K562 (cell line): ENCODE measurements around the gene TRIM38. TPM values are rescaled to one million over a fixed set of nuclear protein-coding genes. Genes with fewer than 3 reads are reported as not detected.

Experiments used
- BRF1 ChIP-seq: IDR thresholded peaks from 3 replicates; pipeline ENCODE4 v1.6.1; 2011; ENCODE audit warnings: borderline replicate concordance, mild to moderate bottlenecking; ENCODE audit not compliant: insufficient read length; ENCODE audit errors: extremely low read depth
- CREB1 ChIP-seq, 2 experiments: sonication (generic) in 1 of 2; formaldehyde crosslinking in 1 of 2; IDR thresholded peaks; 2 replicates each; pipeline versions ENCODE4 v1.6.1 to v1.8.0; 2012 to 2022; ENCODE audit warnings: inconsistent platforms in 1 of 2, mild to moderate bottlenecking in 1 of 2, missing genetic modification reagents in 1 of 2, moderate library complexity in 1 of 2
- DIDO1 ChIP-seq: fragments of 450-650 bp; IDR thresholded peaks from 2 replicates; pipeline ENCODE4 v1.6.1; 2016; ENCODE audit warnings: low read depth, missing biosample characterization, missing genetic modification characterization
- HEY1 ChIP-seq: fragments of 250-450 bp; sonication (Bioruptor Pico); IDR thresholded peaks from 2 replicates; pipeline ENCODE4 v1.5.0; 2020; ENCODE audit warnings: mild to moderate bottlenecking, moderate library complexity, borderline replicate concordance
- ID3 ChIP-seq, 2 experiments: fragments of 250-450 bp in 1 of 2; fragments of 450-650 bp in 1 of 2; sonication (Bioruptor Pico) in 1 of 2; IDR thresholded peaks; 2 replicates each; pipeline versions ENCODE4 v1.6.1 to v1.8.0; 2016 to 2021; ENCODE audit warnings: mild to moderate bottlenecking in 2 of 2, moderate library complexity in 2 of 2, missing compliant biosample characterization in 1 of 2, missing genetic modification characterization in 1 of 2
- IRF9 ChIP-seq: fragments of 450-650 bp; IDR thresholded peaks from 2 replicates; pipeline ENCODE4 v1.6.1; 2016; ENCODE audit warnings: missing biosample characterization, missing genetic modification characterization
- KLF1 ChIP-seq: fragments of 450-650 bp; IDR thresholded peaks from 2 replicates; pipeline ENCODE4 v1.6.1; 2016; ENCODE audit warnings: missing genetic modification characterization, missing compliant biosample characterization
- KLF10 ChIP-seq: fragments of 250-450 bp; sonication (Bioruptor Pico); IDR thresholded peaks from 2 replicates; pipeline ENCODE4 v1.6.1; 2021; ENCODE audit warnings: matching md5 sums
- MEF2D ChIP-seq: conservative IDR thresholded peaks from 2 replicates; pipeline ENCODE4 v1.6.1; 2016; ENCODE audit warnings: low read depth, missing genetic modification characterization, missing compliant biosample characterization
- MYBL2 ChIP-seq, 2 experiments: fragments of 450-650 bp in 1 of 2; sonication (generic) in 1 of 2; formaldehyde crosslinking in 1 of 2; IDR thresholded peaks; 2 replicates each; pipeline versions ENCODE4 v1.6.1 to v1.8.1; 2017 to 2022; ENCODE audit warnings: borderline replicate concordance in 1 of 2, inconsistent platforms in 1 of 2, low read depth in 1 of 2, mild to moderate bottlenecking in 1 of 2, missing genetic modification reagents in 1 of 2, moderate library complexity in 1 of 2
- POLR2AphosphoS2 ChIP-seq: IDR thresholded peaks from 2 replicates; pipeline ENCODE4 v1.6.1; 2012; ENCODE audit warnings: low read length, improper control_type of control experiment
- PPARD ChIP-seq: fragments of 250-450 bp; sonication (Bioruptor Pico); IDR thresholded peaks from 2 replicates; pipeline ENCODE4 v1.8.0; 2022; ENCODE audit warnings: inconsistent platforms, mild to moderate bottlenecking, moderate library complexity
- PTTG1 ChIP-seq: fragments of 450-650 bp; IDR thresholded peaks from 2 replicates; pipeline ENCODE4 v1.6.1; 2016; ENCODE audit warnings: low read depth, mild to moderate bottlenecking, missing genetic modification characterization, missing compliant biosample characterization
- RFX1 ChIP-seq: fragments of 450-650 bp; IDR thresholded peaks from 2 replicates; pipeline ENCODE4 v1.6.1; 2016; ENCODE audit warnings: mild to moderate bottlenecking, moderate library complexity
- SMARCC2 ChIP-seq: fragments of 450-650 bp; IDR thresholded peaks from 2 replicates; pipeline ENCODE4 v1.6.1; 2017; ENCODE audit warnings: antibody characterized with exemption, moderate library complexity, mild to moderate bottlenecking, low read depth
- SRF ChIP-seq, 2 experiments: fragments of 250-450, 450-650 bp in 1 of 2; sonication (Bioruptor Pico) in 1 of 2; sonication (generic) in 1 of 2; formaldehyde crosslinking; IDR thresholded peaks; 2 replicates each; pipeline versions ENCODE4 v1.5.0 to v1.5.1; 2020 to 2022; ENCODE audit warnings: mild to moderate bottlenecking in 1 of 2, missing genetic modification reagents in 1 of 2
- ZBTB12 ChIP-seq: fragments of 250-450 bp; sonication (Bioruptor Pico); IDR thresholded peaks from 2 replicates; pipeline ENCODE4 v1.4.0; 2020
- ZNF232 ChIP-seq: sonication (generic); formaldehyde crosslinking; IDR thresholded peaks from 2 replicates; pipeline ENCODE4 v1.8.0; 2022; ENCODE audit warnings: mild to moderate bottlenecking, missing genetic modification reagents
- ZSCAN29 ChIP-seq: fragments of 450-650 bp; IDR thresholded peaks from 2 replicates; pipeline ENCODE4 v1.6.1; 2017
- ZSCAN32 ChIP-seq: fragments of 450-650 bp; formaldehyde crosslinking; IDR thresholded peaks from 2 replicates; pipeline ENCODE4 v1.4.0; 2020; ENCODE audit warnings: mild to moderate bottlenecking, moderate library complexity
- polyA plus RNA-seq, 8 experiments: library from polyadenylated mRNA; depleted of rRNA in 4 of 8; stranded (reverse) in 5 of 8; unstranded in 3 of 8; fragments of >200 nt; fragmentation: Nextera tagmentation in 2 of 8; fragmentation: Illumina TruSeq in 1 of 8; extraction: Ambion mirVana in 2 of 8; extraction: Trizol in 1 of 8; gene quantifications; 2 replicates each; pipeline versions ENCODE4 v1.2.1 to v1.2.3, GENCODE V29; 2011 to 2014; ENCODE audit warnings: inconsistent platforms in 1 of 8, missing spikeins in 1 of 8
- total RNA-seq, 7 experiments: library from RNA; depleted of rRNA in 6 of 7; stranded (reverse); fragments of >200 nt in 6 of 7; fragmentation: Illumina TruSeq in 2 of 7; extraction: Trizol in 2 of 7; gene quantifications; 2 replicates each; pipeline versions ENCODE4 v1.2.1 to v1.2.3, GENCODE V29; 2011 to 2021; ENCODE audit warnings: low replicate concordance in 1 of 7
- TF ChIP-seq, protein P1 (sequence below), 2 experiments: fragments of 450-650 bp; IDR thresholded peaks; 2 replicates each; pipeline ENCODE4 v1.6.1; 2018; ENCODE audit warnings: mild to moderate bottlenecking in 2 of 2, low read depth in 1 of 2; ENCODE audit not compliant: partially characterized antibody in 2 of 2

TRIM38 gene
- total and polyA plus RNA-seq, 9 of the 15 experiments (the other 6 are each of a cell fraction or from before 2014, with no cell fraction given) = 1.7 to 6.7 (median 6.3) TPM

GRCh38 chr6:25951296-25952032, 11.1 kb upstream of the TRIM38 start (continued):
- no peak for TF ChIP-seq ID3 (CRISPR knock-in tag; IDR thresholded peaks at IDR 0.05)
- peak; percentile 42; the same call in 1 of the 2 replicates for TF ChIP-seq ID3 (tag; IDR thresholded peaks at IDR 0.05)
- no peak for TF ChIP-seq SMARCC2
- no peak for TF ChIP-seq DIDO1
- no peak for TF ChIP-seq HEY1 (CRISPR knock-in tag)
- TF ChIP-seq PPARD (CRISPR knock-in tag) = no peak
- no peak for TF ChIP-seq ZBTB12 (CRISPR knock-in tag)
- TF ChIP-seq CREB1 (IDR thresholded peaks at IDR 0.05) = no peak
- no peak for TF ChIP-seq CREB1 (CRISPR knock-in tag; IDR thresholded peaks at IDR 0.05)
- TF ChIP-seq ZSCAN29 = no peak
- no peak for TF ChIP-seq KLF10 (CRISPR knock-in tag)
- TF ChIP-seq MYBL2 (IDR thresholded peaks at IDR 0.05; ENCODE audit: low read depth) = no peak
- TF ChIP-seq MYBL2 (CRISPR knock-in tag; IDR thresholded peaks at IDR 0.05; ENCODE audit: borderline replicate concordance) = no peak
- TF ChIP-seq KLF1 (tag) = no peak
- no peak for TF ChIP-seq MEF2D (tag)
- no peak for TF ChIP-seq ZNF232 (CRISPR knock-in tag)
- 0 out of 2 replicates have a peak, but pooled peaks have one; percentile 54 for TF ChIP-seq PTTG1 (tag)
- peak in 1 of 2 experiments; percentile 96; a peak in 2 of 4 replicates for TF ChIP-seq SRF (CRISPR knock-in tag; IDR thresholded peaks at IDR 0.05)
- TF ChIP-seq ZSCAN32 = no peak
- no peak for TF ChIP-seq POLR2AphosphoS2
- TF ChIP-seq IRF9 (tag) = no peak
- TF ChIP-seq, protein P1, sequence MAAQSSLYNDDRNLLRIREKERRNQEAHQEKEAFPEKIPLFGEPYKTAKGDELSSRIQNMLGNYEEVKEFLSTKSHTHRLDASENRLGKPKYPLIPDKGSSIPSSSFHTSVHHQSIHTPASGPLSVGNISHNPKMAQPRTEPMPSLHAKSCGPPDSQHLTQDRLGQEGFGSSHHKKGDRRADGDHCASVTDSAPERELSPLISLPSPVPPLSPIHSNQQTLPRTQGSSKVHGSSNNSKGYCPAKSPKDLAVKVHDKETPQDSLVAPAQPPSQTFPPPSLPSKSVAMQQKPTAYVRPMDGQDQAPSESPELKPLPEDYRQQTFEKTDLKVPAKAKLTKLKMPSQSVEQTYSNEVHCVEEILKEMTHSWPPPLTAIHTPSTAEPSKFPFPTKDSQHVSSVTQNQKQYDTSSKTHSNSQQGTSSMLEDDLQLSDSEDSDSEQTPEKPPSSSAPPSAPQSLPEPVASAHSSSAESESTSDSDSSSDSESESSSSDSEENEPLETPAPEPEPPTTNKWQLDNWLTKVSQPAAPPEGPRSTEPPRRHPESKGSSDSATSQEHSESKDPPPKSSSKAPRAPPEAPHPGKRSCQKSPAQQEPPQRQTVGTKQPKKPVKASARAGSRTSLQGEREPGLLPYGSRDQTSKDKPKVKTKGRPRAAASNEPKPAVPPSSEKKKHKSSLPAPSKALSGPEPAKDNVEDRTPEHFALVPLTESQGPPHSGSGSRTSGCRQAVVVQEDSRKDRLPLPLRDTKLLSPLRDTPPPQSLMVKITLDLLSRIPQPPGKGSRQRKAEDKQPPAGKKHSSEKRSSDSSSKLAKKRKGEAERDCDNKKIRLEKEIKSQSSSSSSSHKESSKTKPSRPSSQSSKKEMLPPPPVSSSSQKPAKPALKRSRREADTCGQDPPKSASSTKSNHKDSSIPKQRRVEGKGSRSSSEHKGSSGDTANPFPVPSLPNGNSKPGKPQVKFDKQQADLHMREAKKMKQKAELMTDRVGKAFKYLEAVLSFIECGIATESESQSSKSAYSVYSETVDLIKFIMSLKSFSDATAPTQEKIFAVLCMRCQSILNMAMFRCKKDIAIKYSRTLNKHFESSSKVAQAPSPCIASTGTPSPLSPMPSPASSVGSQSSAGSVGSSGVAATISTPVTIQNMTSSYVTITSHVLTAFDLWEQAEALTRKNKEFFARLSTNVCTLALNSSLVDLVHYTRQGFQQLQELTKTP (IDR thresholded peaks at IDR 0.05; ENCODE audit: low read depth in 1 of 2, partially characterized antibody in 2 of 2) = no peak
- TF ChIP-seq RFX1 = peak; percentile 67
- TF ChIP-seq BRF1 = no peak
